GM21526 (cell line): Measurements from ENCODE around the gene DYNC1LI2.
"Not testable (repeated sequence)": the region's sequence is repeated elsewhere in the genome, so short reads cannot be mapped to it uniquely, and the experiment has no call there.

Experiments
- ATAC-seq: cut with Tn5 transposase; IDR thresholded peaks from one replicate; pipeline ENCODE4 v1.9.1; 2021; ENCODE audit warnings: moderate library complexity; ENCODE audit not compliant: unreplicated experiment, low FRiP score

DYNC1LI2 gene

GRCh38 chr16:66701026-66701425 lies 50.4 kb downstream of the DYNC1LI2 start:
- ATAC-seq = no peak

GRCh38 chr16:66699898-66700297 lies 51.5 kb downstream of the DYNC1LI2 start:
- no peak for ATAC-seq

GRCh38 chr16:66698046-66698445 lies 53.4 kb downstream of the DYNC1LI2 start:
- no peak for ATAC-seq

- ATAC-seq = peak; percentile 88
Observed at GRCh38 chr16:66696669-66697630, 54.5 kb downstream of the DYNC1LI2 start, which contains the start of gene CMTM4. CMTM4 (minus strand) TSS chr16:66696743; CDS start chr16:66696525, 218 bp downstream.

- peak; percentile 41 for ATAC-seq
Observed at GRCh38 chr16:66695935-66696668, 55.3 kb downstream of the DYNC1LI2 start.

GRCh38 chr16:66695471-66695934 lies 55.9 kb downstream of the DYNC1LI2 start:
- ATAC-seq = no peak

GRCh38 chr16:66693149-66693548 lies 58.3 kb downstream of the DYNC1LI2 start:
- ATAC-seq = no peak

- no peak for ATAC-seq
Observed at GRCh38 chr16:66692341-66692740, 59.1 kb downstream of the DYNC1LI2 start.

GRCh38 chr16:66691234-66691633 lies 60.2 kb downstream of the DYNC1LI2 start:
- ATAC-seq = no peak

- no peak for ATAC-seq
Observed at GRCh38 chr16:66690106-66690847, 61.1 kb downstream of the DYNC1LI2 start.

GRCh38 chr16:66689282-66689681 lies 62.1 kb downstream of the DYNC1LI2 start:
- no peak for ATAC-seq

- no peak for ATAC-seq
Observed at GRCh38 chr16:66687906-66688625, 63.3 kb downstream of the DYNC1LI2 start.

GRCh38 chr16:66685501-66686115 lies 65.8 kb downstream of the DYNC1LI2 start:
- not testable (repeated sequence) for ATAC-seq

GRCh38 chr16:66682271-66682670 lies 69.1 kb downstream of the DYNC1LI2 start:
- no peak for ATAC-seq

GRCh38 chr16:66681676-66682075 lies 69.7 kb downstream of the DYNC1LI2 start:
- ATAC-seq = no peak

GRCh38 chr16:66678337-66678736 lies 73.1 kb downstream of the DYNC1LI2 start:
- no peak for ATAC-seq

- ATAC-seq = no peak
Observed at GRCh38 chr16:66677836-66678235, 73.6 kb downstream of the DYNC1LI2 start.

GRCh38 chr16:66677179-66677578 lies 74.2 kb downstream of the DYNC1LI2 start:
- ATAC-seq = no peak

- no peak for ATAC-seq
Observed at GRCh38 chr16:66676599-66676998, 74.8 kb downstream of the DYNC1LI2 start.
